Sigmoid colon (tissue), 7 donors: ENCODE results near the gene ADAP2. TPM values are rescaled to one million over a fixed set of nuclear protein-coding genes. Genes with fewer than 3 reads are reported as not detected.
"Not testable (repeated sequence)": the region's sequence is repeated elsewhere in the genome, so short reads cannot be mapped to it uniquely, and the experiment has no call there.

ENCODE experiments used
- DNase-seq: peaks from one replicate; pipeline ENCODE4 v3.0.0-alpha.2; 2019
- H3K27ac ChIP-seq, 4 donors: fragments of 200-600 bp; sonication (generic); one replicate each; pipeline ENCODE4 v1.5.1; 2016 to 2019; ENCODE audit warnings: mild to moderate bottlenecking in 1 of 4
- H3K27me3 ChIP-seq, 3 donors: fragments of 200-600 bp; sonication (generic); one replicate each; pipeline ENCODE4 v1.5.1; 2019; ENCODE audit warnings: mild to moderate bottlenecking in 1 of 3
- H3K36me3 ChIP-seq, 4 donors: fragments of 200-600 bp; sonication (generic); one replicate each; pipeline ENCODE4 v1.5.1; 2016 to 2019
- H3K4me1 ChIP-seq, 4 donors: fragments of 200-600 bp; sonication (generic); one replicate each; pipeline ENCODE4 v1.5.1; 2017 to 2019
- H3K4me3 ChIP-seq, 4 donors: fragments of 200-600 bp; sonication (generic); one replicate each; pipeline ENCODE4 v1.5.1; 2017 to 2019; ENCODE audit warnings: mild to moderate bottlenecking in 2 of 4, moderate library complexity in 1 of 4
- H3K9me3 ChIP-seq, 4 donors: fragments of 200-600 bp in 3 of 4; sonication (generic) in 3 of 4; one replicate each; pipeline versions ENCODE4 v1.5.1 to v1.6.1; 2013 to 2019
- CTCF ChIP-seq, 4 experiments: fragments of 450-650 bp in 3 of 4; fragments of 200-600 bp in 1 of 4; IDR thresholded peaks; one replicate each; pipeline ENCODE4 v1.5.1; 2016 to 2019; ENCODE audit warnings: antibody characterized with exemption in 4 of 4, mild to moderate bottlenecking in 3 of 4, moderate library complexity in 2 of 4
- EP300 ChIP-seq, 4 donors: sonication (generic); formaldehyde crosslinking; IDR thresholded peaks; one replicate each; pipeline ENCODE4 v1.6.1; 2017; ENCODE audit warnings: antibody characterized with exemption in 4 of 4
- POLR2A ChIP-seq, 2 donors: fragments of 450-650 bp; IDR thresholded peaks; one replicate each; pipeline ENCODE4 v1.6.1; 2016; ENCODE audit warnings: antibody characterized with exemption in 2 of 2, mild to moderate bottlenecking in 2 of 2, moderate library complexity in 2 of 2
- POLR2AphosphoS5 ChIP-seq, 4 donors: sonication (generic); formaldehyde crosslinking; IDR thresholded peaks; one replicate each; pipeline ENCODE4 v1.6.1; 2017; ENCODE audit warnings: antibody characterized with exemption in 4 of 4
- WGBS, 2 donors: extraction: QIAGEN DNeasy Blood & Tissue Kit; methylation state at CpG; one replicate each; pipeline ENCODE4 v1.1.7; 2013; 5-methylcytosine and 5-hydroxymethylcytosine counted together
- intact Hi-C: fragments of 100-400 bp; cut with DNase I; formaldehyde crosslinking; loops from one replicate; pipeline ENCODE4 v1.15.1; 2023
- polyA plus RNA-seq, 3 donors: library from polyadenylated mRNA; stranded (reverse); fragments of 200-250 nt; gene quantifications; one replicate each; pipeline ENCODE4 v1.2.3, GENCODE V29; 2013
- total RNA-seq, 4 donors: library from RNA; depleted of rRNA; stranded (reverse); fragments of >200 nt; gene quantifications; one replicate each; pipeline ENCODE4 v1.1.0, GENCODE V29; 2016
- donor health status: healthy with polysubstance abuse.
- donor health status: Bipolar disorder and iron deficiency.
- donor health status: healthy.

The ADAP2 gene
- total and polyA plus RNA-seq, 7 donors = 9.0 to 20.8 (median 15.0) TPM

- no peak for TF ChIP-seq CTCF (IDR thresholded peaks at IDR 0.05)
- no peak for TF ChIP-seq POLR2AphosphoS5 (IDR thresholded peaks at IDR 0.05)
- TF ChIP-seq POLR2A (IDR thresholded peaks at IDR 0.05) = no peak
- no peak for TF ChIP-seq EP300 (IDR thresholded peaks at IDR 0.05)
- Histone ChIP-seq H3K27me3 (no peaks in the 10 kb centered on the region), H3K4me3 (no peak overlapping the region), H3K4me1 (peaks cover 0 to 7% (median 2%) of the 10 kb centered on the region in 4 donors), H3K36me3 (no peaks in the 10 kb centered on the region), H3K9me3 (no peaks in the 10 kb centered on the region), H3K27ac (peak overlapping the region in 2 of 4 donors; percentile 46 to 61)
- WGBS, 2 donors = 90 to 91% methylated on average over 6 of the region's 6 CpGs
- DNase-seq = no peak
- intact Hi-C loops = no loop called here
Measured at GRCh38 chr17:30957741-30958140, 36.0 kb downstream of the ADAP2 start.

- Histone ChIP-seq H3K36me3 (no peaks in the 10 kb centered on the region), H3K4me1 (peaks cover 0 to 7% (median 2%) of the 10 kb centered on the region in 4 donors), H3K4me3 (no peak overlapping the region), H3K27ac (peak overlapping the region in 2 of 4 donors; percentile 31 to 46), H3K9me3 (no peaks in the 10 kb centered on the region), H3K27me3 (no peaks in the 10 kb centered on the region)
- TF ChIP-seq CTCF (IDR thresholded peaks at IDR 0.05) = no peak
- TF ChIP-seq POLR2AphosphoS5 (IDR thresholded peaks at IDR 0.05) = no peak
- TF ChIP-seq POLR2A (IDR thresholded peaks at IDR 0.05) = no peak
- DNase-seq = no peak
- 54 to 89% methylated on average over 7 of the region's 7 CpGs for WGBS, 2 donors
- intact Hi-C loops = no loop called here
Measured at GRCh38 chr17:30958187-30958586, 36.4 kb downstream of the ADAP2 start.

- Histone ChIP-seq H3K27ac (peak overlapping the region in 1 of 4 donors; percentile 8), H3K4me3 (no peak overlapping the region), H3K27me3 (no peaks in the 10 kb centered on the region), H3K9me3 (no peaks in the 10 kb centered on the region), H3K4me1 (peaks cover 0 to 6% (median under 1%) of the 10 kb centered on the region in 4 donors), H3K36me3 (no peaks in the 10 kb centered on the region)
- TF ChIP-seq POLR2A (IDR thresholded peaks at IDR 0.05) (no peak), CTCF (IDR thresholded peaks at IDR 0.05) (no peak), POLR2AphosphoS5 (IDR thresholded peaks at IDR 0.05) (no peak), EP300 (IDR thresholded peaks at IDR 0.05) (no peak)
- 77 to 80% methylated on average over 9 of the region's 9 CpGs for WGBS, 2 donors
- DNase-seq = no peak
- intact Hi-C loops = no loop called here
Measured at GRCh38 chr17:30961209-30962188, 39.8 kb downstream of the ADAP2 start.

- intact Hi-C loops, H3K27ac ChIP-seq, H3K36me3 ChIP-seq, H3K4me1 ChIP-seq, DNase-seq, H3K9me3 ChIP-seq, H3K4me3 ChIP-seq, H3K27me3 ChIP-seq: not testable (repeated sequence)
- 96 to 98% methylated on average over 8 of the region's 8 CpGs for WGBS, 2 donors
Measured at GRCh38 chr17:30964312-30964711, 42.6 kb downstream of the ADAP2 start.

- TF ChIP-seq CTCF (IDR thresholded peaks at IDR 0.05) = no peak
- TF ChIP-seq POLR2A (IDR thresholded peaks at IDR 0.05) = no peak
- TF ChIP-seq POLR2AphosphoS5 (IDR thresholded peaks at IDR 0.05) = no peak
- no peak for TF ChIP-seq EP300 (IDR thresholded peaks at IDR 0.05)
- H3K9me3 ChIP-seq = no peaks in the 10 kb centered on the region
- no peak for DNase-seq
- H3K4me3 ChIP-seq = no peak overlapping the region
- no peak overlapping the region for H3K27ac ChIP-seq
- intact Hi-C loops = no loop called here
- no peaks in the 10 kb centered on the region for H3K27me3 ChIP-seq
- 75 to 84% methylated on average over 5 of the region's 5 CpGs for WGBS, 2 donors
- H3K36me3 ChIP-seq = no peaks in the 10 kb centered on the region
- peaks cover 0 to 2% (median under 1%) of the 10 kb centered on the region in 4 donors for H3K4me1 ChIP-seq
Measured at GRCh38 chr17:30964876-30965275, 43.1 kb downstream of the ADAP2 start.
